ENCODE results near the gene CALHM2.

- TF ChIP-seq CTCF (optimal IDR thresholded peaks at IDR 0.05 in 1 of 3, IDR thresholded peaks at IDR 0.05 in 1 of 3, conservative IDR thresholded peaks at IDR 0.05 in 1 of 3; ENCODE audit: extremely low read depth in 1 of 3, insufficient read depth in 2 of 3, low read length in 3 of 3) (no peak), EZH2 (IDR thresholded peaks at IDR 0.05; ENCODE audit: low read length) (peak; percentile 68)
Observed at GRCh38 chr10:103493916-103494877, 42.0 kb upstream of the CALHM2 start.

All from keratinocyte (primary cell).